Kidney epithelial cell (primary cell): ENCODE measurements around the gene RNF157. TPM values are rescaled to one million over a fixed set of nuclear protein-coding genes. Genes with fewer than 3 reads are reported as not detected.

Experiments
- DNase-seq: peaks from one replicate; pipeline ENCODE4 v3.0.0-alpha.2; 2010; ENCODE audit warnings: low read depth
- H3K27me3 ChIP-seq: 2 replicates; pipeline ENCODE4 v1.6.0; 2011; ENCODE audit warnings: low read length; ENCODE audit not compliant: control insufficient read depth, insufficient read depth
- H3K36me3 ChIP-seq: 2 replicates; pipeline ENCODE4 v1.5.1; 2011; ENCODE audit warnings: low read length; ENCODE audit not compliant: control insufficient read depth, insufficient read depth
- H3K4me3 ChIP-seq: 2 replicates; pipeline ENCODE4 v1.5.1; 2011; ENCODE audit warnings: low read depth, mild to moderate bottlenecking, control low read depth, low read length
- total RNA-seq: library from RNA; depleted of rRNA; stranded (reverse); fragments of >200 nt; gene quantifications from 2 replicates; pipeline ENCODE4 v1.2.3, GENCODE V29; 2015
- TF ChIP-seq, protein P1 (sequence below): IDR thresholded peaks from 2 replicates; pipeline ENCODE4 v1.5.1; 2011; ENCODE audit warnings: mild to moderate bottlenecking, moderate library complexity, low read length, control low read depth, inconsistent platforms; ENCODE audit not compliant: insufficient read depth, poor library complexity, severe bottlenecking

The RNF157 gene
- total RNA-seq, 1 donor from 2014 or later: 6.0 TPM

DNA sequence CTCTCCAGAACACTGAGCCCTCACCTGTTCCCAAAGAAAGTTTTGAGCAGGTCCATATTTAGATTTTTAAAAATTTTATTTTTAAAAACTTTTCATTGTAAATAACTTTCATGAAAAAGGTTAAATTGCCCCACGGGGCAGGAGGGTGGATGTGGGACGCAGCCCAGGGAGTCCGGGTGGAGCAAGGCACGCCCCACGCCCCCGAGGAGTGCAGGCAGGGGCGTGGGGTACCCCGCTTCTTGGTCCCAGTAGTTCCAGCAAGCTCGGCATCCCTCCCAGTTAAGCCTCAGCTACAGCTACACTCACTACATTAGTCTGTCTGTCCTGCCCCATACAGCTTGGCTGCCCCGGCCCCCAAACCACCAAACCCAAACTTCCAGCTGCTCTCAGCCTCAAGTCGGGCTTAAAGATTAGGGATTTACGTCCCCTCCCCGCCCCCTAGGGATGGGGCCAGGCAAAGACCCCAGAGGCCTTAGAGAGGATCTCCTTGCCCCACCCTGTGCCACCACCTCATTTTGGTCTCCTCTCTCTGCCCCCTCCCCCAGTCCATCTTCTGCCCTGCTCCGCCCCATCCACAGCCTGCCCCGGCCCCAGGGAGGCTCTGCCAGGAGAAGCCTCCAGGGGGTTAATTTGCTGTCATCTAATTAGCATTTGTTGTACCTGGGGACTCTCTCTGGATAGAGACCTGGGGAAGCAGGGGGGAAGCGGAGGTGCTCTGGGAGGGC, 103.9 kb downstream of the RNF157 start:
- peaks cover 28% of the 10 kb centered on the region for H3K27me3 ChIP-seq
- no peak overlapping the region for H3K4me3 ChIP-seq
- H3K36me3 ChIP-seq: no peaks in the 10 kb centered on the region
- no peak for DNase-seq
- TF ChIP-seq, protein P1, sequence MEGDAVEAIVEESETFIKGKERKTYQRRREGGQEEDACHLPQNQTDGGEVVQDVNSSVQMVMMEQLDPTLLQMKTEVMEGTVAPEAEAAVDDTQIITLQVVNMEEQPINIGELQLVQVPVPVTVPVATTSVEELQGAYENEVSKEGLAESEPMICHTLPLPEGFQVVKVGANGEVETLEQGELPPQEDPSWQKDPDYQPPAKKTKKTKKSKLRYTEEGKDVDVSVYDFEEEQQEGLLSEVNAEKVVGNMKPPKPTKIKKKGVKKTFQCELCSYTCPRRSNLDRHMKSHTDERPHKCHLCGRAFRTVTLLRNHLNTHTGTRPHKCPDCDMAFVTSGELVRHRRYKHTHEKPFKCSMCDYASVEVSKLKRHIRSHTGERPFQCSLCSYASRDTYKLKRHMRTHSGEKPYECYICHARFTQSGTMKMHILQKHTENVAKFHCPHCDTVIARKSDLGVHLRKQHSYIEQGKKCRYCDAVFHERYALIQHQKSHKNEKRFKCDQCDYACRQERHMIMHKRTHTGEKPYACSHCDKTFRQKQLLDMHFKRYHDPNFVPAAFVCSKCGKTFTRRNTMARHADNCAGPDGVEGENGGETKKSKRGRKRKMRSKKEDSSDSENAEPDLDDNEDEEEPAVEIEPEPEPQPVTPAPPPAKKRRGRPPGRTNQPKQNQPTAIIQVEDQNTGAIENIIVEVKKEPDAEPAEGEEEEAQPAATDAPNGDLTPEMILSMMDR: no peak

DNA sequence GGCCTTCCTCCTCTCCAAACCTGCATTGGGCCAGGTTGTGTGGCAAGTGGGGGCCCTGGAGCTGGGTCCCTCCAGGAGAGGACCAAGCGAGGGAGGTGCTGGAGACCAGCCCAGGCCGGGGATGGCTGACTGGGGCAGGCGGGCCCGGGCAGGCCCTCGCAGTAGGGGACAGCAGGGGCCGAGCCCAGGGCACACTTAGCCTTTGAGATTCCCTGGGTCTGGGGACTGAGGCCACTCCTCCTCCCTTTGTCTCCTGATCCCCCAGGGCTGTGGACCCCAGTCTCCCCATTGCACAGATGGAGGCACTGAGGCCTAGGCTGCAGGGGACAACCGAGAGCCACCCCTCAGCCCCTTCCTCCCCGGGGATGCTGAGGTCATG, 104.5 kb downstream of the RNF157 start:
- no peak for DNase-seq
- Histone ChIP-seq H3K27me3 (peaks cover 23% of the 10 kb centered on the region), H3K36me3 (no peaks in the 10 kb centered on the region), H3K4me3 (no peak overlapping the region)
- TF ChIP-seq, protein P1: no peak

DNA sequence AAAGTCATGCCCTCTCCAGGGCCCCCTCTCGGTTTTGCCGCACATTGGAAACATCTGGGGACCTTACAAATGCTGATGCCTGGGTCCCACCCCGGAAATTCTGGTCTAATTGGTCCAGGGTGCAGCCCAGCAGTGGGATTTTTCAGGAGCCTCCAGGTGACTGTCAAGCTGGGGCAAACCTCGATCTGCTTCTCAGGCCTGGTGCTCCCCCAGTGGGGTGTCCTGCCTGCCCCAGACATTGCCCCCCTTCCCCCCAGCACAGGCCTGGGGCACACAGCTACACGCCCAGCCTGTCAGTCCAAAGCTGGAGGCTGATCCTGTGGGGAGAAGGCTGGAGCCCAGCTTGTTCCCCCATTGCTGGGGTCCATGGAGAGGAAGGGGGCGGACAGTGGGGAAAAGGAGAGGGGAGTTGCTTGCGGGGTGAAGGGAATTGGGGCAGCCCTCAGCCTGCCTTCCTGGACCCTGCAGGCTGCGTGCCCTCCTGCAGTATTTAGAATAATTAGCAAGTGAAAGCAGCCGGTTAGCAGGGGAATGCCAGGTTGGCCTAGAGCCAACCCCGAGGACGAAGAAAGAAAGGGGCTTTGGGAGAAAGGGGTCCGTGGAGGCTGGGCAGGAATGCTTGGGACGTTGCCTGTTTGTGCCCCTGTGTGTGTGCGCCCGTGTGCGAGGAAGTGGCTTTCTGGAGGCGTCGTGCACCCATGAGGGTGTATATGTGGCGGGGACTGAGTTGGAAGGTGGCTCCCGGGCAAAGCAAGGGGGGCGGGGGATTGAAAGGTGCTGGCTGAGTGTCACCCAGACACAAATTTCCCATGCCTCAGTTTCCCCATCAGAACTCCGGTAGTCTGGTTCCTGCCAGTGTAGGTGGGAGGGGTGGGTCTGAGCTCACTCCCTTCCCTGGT, 105.1 kb downstream of the RNF157 start:
- DNase-seq: no peak
- no peaks in the 10 kb centered on the region for H3K36me3 ChIP-seq
- peaks cover 17% of the 10 kb centered on the region for H3K27me3 ChIP-seq
- H3K4me3 ChIP-seq: no peak overlapping the region
- TF ChIP-seq, protein P1: no peak

DNA sequence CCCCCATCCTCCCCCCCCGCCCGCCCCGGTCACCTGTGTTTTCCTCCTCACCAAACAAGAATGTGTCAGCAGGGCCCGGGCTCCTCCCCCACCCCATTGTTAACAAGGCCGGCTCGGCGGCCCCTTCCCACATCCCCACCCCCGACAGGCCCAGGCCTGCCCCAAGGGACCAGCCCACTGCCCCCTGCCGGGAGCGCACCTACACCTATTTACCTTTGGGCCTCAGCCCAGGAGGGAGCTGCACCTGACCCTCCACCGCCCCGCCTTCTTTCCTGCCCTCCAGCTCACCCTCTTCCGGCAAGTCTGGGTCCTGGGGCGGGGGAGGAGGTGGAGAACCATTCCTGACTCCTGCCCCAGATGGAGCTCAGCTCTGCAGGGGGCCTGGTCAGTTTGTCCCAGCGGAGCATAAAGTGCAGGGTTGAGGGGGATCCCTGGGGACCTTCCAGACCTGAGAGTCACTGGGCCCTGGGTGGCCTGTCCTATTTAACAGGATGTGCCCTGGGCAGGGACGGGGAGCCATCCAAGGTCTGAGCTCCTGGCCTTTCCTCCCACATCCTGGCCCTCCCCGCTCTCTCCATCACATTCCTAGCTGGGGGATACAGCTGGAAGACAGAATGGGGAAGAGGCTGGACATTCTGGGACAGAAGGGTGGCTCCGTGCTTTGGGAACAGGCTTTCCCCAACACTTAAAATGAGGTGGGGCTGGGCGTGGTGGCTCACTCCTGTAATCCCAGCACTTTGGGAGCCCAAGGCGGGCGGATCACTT, 107.5 kb downstream of the RNF157 start:
- Histone ChIP-seq H3K4me3 (no peak overlapping the region), H3K36me3 (no peaks in the 10 kb centered on the region), H3K27me3 (peaks cover 6% of the 10 kb centered on the region)
- TF ChIP-seq, protein P1: peak; percentile 15
- DNase-seq: no peak

DNA sequence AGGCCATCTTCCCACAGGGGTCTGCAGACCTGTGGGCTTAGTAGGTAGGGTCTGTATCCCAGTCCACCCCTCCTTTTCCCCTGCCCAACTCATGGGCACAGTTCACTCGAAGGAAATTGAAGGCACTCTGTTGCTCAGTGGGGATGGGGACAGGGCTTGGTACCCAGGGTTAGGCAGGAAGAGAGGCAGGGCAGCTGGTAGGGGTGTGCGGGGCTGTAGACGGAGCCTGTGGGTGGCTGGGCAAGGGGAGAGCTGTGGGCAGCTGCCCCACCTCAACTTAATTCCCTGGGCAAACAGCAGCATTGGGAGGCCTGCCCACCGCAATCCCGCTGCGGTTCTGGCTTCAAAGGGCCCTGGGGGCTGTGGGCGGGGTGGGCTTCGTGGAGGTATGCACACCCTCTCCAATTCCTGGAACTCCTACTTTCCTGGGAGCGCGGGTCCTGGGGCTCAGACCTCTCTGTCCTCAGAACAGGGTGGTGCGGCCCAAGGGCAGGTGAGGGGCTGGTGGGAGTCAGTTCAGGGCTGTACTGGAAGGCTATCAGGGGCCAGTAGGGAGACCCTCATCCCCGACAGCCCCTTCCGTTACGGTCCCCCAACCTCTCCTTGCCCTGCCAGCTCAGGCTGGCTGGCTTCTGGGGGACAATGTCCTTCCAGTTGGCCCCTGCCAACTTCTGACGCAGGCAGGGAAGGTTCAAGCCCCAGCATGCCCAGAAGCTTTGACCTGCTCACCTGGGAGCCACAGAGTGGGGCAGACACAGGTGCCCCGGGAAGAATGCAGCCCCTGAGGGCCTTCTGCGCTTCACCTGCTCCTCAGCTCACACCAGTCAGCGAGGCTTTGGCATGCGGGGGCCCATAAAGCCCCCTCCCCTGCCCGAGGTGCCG, 108.4 kb downstream of the RNF157 start:
- TF ChIP-seq, protein P1: no peak
- Histone ChIP-seq H3K27me3 (peaks cover 6% of the 10 kb centered on the region), H3K4me3 (no peak overlapping the region), H3K36me3 (no peaks in the 10 kb centered on the region)
- no peak for DNase-seq
